Measurements from ENCODE around the gene FILIP1L. TPM values are rescaled to one million over a fixed set of nuclear protein-coding genes. Genes with fewer than 3 reads are reported as not detected.
A peak's percentile ranks its signal among the peaks of the same experiment; 100 is the strongest.

The FILIP1L gene
- total RNA-seq, 1 experiment from 2014 or later, result 15.5 TPM

- CTCF ChIA-PET, result interaction anchor here (1.9 kb wide), 1 partner anchor 206 kb away, joined by 5 read pairs; no protein-coding TSS in a partner anchor
Measured at GRCh38 chr3:100048248-100048647, 66.1 kb downstream of the FILIP1L start.

DNA sequence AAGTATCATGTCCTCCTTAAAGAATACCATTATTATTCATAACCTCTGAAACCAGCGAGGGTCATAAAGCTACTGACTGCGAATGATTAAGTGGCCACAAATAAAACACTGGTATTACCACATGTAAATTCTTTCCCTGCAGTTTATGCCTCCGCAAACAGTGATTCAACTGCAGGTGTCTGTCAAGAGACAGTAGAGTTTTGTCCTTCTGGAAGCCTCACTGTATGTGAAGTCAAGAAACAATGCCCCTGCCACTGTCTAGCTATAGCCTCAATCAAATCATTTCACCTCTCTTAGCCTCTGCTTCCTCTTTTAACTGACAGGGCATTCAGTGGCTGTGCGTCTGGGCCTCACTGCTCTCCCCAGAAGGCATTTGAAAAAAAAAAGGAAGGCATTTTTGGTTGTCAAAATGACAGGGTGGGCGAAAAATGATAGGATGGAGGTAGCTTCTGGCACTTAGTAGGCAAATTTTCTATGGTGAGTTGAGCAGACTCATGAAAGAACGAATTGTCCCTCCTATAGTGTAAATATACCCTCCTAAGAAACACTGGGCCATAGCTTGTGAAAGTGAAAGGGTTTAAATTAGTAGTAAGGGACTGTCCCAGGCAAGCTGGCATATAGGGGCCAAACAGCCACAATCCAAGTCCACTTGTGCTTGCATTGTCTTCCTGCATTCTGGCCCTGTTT, 66.7 kb downstream of the FILIP1L start:
- Histone ChIP-seq H3K4me1 (peaks cover 72% of the 10 kb centered on the region), H3K9me3 (no peaks in the 10 kb centered on the region), H3K4me3 (ENCODE audit: low read depth, low read length) (no peak overlapping the region), H3K36me3 (ENCODE audit: control insufficient read depth, insufficient read depth, low read length) (no peaks in the 10 kb centered on the region), H3K27me3 (replicated peaks; ENCODE audit: control insufficient read depth, insufficient read depth, low read length) (no peaks in the 10 kb centered on the region)
- H3K36me3 Mint-ChIP-seq (ENCODE audit: insufficient read depth, unreplicated experiment), result no peaks in the 10 kb centered on the region
- TSS peak; percentile 39 for BruUV-seq (replicated peaks)
- H3K27me3 Mint-ChIP-seq (ENCODE audit: insufficient read depth, unreplicated experiment), result no peaks in the 10 kb centered on the region
- intact Hi-C loops (cut with micrococcal nuclease; ENCODE audit: unreplicated experiment), result loop anchor here (1.0 to 5.0 kb wide), 3 partner anchors 13 to 170 kb away; no protein-coding TSS in a partner anchor
- H3K4me3 Mint-ChIP-seq (ENCODE audit: unreplicated experiment), result peak overlapping the region; percentile 35
- POLR2A ChIA-PET, result interaction anchor here (0.6 to 1.4 kb wide), 3 partner anchors 27 to 230 kb away, joined by 3 to 5 read pairs (median 3); partner anchors contain the start of gene CMSS1
- H3K4me1 Mint-ChIP-seq (ENCODE audit: low read depth, unreplicated experiment), result peaks cover 43% of the 10 kb centered on the region
- peak; percentile 69 to 74 for DNase-seq
- H3K27ac Mint-ChIP-seq (ENCODE audit: unreplicated experiment), result peak overlapping the region; percentile 86
- TF ChIP-seq, protein P1, sequence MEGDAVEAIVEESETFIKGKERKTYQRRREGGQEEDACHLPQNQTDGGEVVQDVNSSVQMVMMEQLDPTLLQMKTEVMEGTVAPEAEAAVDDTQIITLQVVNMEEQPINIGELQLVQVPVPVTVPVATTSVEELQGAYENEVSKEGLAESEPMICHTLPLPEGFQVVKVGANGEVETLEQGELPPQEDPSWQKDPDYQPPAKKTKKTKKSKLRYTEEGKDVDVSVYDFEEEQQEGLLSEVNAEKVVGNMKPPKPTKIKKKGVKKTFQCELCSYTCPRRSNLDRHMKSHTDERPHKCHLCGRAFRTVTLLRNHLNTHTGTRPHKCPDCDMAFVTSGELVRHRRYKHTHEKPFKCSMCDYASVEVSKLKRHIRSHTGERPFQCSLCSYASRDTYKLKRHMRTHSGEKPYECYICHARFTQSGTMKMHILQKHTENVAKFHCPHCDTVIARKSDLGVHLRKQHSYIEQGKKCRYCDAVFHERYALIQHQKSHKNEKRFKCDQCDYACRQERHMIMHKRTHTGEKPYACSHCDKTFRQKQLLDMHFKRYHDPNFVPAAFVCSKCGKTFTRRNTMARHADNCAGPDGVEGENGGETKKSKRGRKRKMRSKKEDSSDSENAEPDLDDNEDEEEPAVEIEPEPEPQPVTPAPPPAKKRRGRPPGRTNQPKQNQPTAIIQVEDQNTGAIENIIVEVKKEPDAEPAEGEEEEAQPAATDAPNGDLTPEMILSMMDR (IDR thresholded peaks at IDR 0.05; ENCODE audit: insufficient read depth in 1 of 2, low read depth in 1 of 2, low read length in 1 of 2, severe bottlenecking in 1 of 2, unreplicated experiment in 1 of 2), result no peak
- CTCF ChIA-PET, result interaction anchor here (0.5 to 1.9 kb wide), 4 partner anchors 14 to 443 kb away, joined by 3 to 6 read pairs (median 4); no protein-coding TSS in a partner anchor
- H3K9me3 Mint-ChIP-seq (ENCODE audit: unreplicated experiment), result no peaks in the 10 kb centered on the region

More at GRCh38 chr3:100048248-100048647, 66.1 kb downstream of the FILIP1L start:
- no peak for DNase-seq
- no peak overlapping the region for H3K4me3 Mint-ChIP-seq (ENCODE audit: unreplicated experiment)
- intact Hi-C loops (cut with micrococcal nuclease; ENCODE audit: unreplicated experiment), result loop anchor here (5.0 kb wide), 1 partner anchor 171 kb away; no protein-coding TSS in a partner anchor
- peaks cover 72% of the 10 kb centered on the region for H3K4me1 ChIP-seq
- H3K9me3 ChIP-seq, result no peaks in the 10 kb centered on the region
- H3K27me3 Mint-ChIP-seq (ENCODE audit: insufficient read depth, unreplicated experiment), result no peaks in the 10 kb centered on the region
- no peaks in the 10 kb centered on the region for H3K36me3 ChIP-seq (ENCODE audit: control insufficient read depth, insufficient read depth, low read length)
- POLR2A ChIA-PET, result interaction anchor here (1.4 kb wide), 1 partner anchor 28 kb away, joined by 3 read pairs; no protein-coding TSS in a partner anchor
- BruUV-seq (replicated peaks), result no TSS peak
- H3K4me3 ChIP-seq (ENCODE audit: low read depth, low read length), result no peak overlapping the region
- TF ChIP-seq, protein P1 (IDR thresholded peaks at IDR 0.05; ENCODE audit: insufficient read depth in 1 of 2, low read depth in 1 of 2, low read length in 1 of 2, severe bottlenecking in 1 of 2, unreplicated experiment in 1 of 2), result no peak
- H3K36me3 Mint-ChIP-seq (ENCODE audit: insufficient read depth, unreplicated experiment), result no peaks in the 10 kb centered on the region
- no peaks in the 10 kb centered on the region for H3K27me3 ChIP-seq (replicated peaks; ENCODE audit: control insufficient read depth, insufficient read depth, low read length)
- no peaks in the 10 kb centered on the region for H3K9me3 Mint-ChIP-seq (ENCODE audit: unreplicated experiment)
- H3K4me1 Mint-ChIP-seq (ENCODE audit: low read depth, unreplicated experiment), result peaks cover 43% of the 10 kb centered on the region
- H3K27ac Mint-ChIP-seq (ENCODE audit: unreplicated experiment), result peak overlapping the region; percentile 86

GRCh38 chr3:100046986-100047385, 67.3 kb downstream of the FILIP1L start:
- intact Hi-C loops (cut with micrococcal nuclease; ENCODE audit: unreplicated experiment), result loop anchor here (1.0 to 5.0 kb wide), 4 partner anchors 7 to 170 kb away; no protein-coding TSS in a partner anchor
- ChIA-PET POLR2A (interaction anchor here (0.6 to 1.4 kb wide), 4 partner anchors 27 to 229 kb away, joined by 3 to 5 read pairs (median 3); partner anchors contain the start of gene CMSS1), CTCF (interaction anchor here (0.8 to 1.0 kb wide), 2 partner anchors 14 to 34 kb away, joined by 3 read pairs; no protein-coding TSS in a partner anchor)
- no peaks in the 10 kb centered on the region for H3K36me3 ChIP-seq (ENCODE audit: control insufficient read depth, insufficient read depth, low read length)
- H3K4me3 ChIP-seq (ENCODE audit: low read depth, low read length), result no peak overlapping the region
- DNase-seq, result no peak
- H3K27me3 Mint-ChIP-seq (ENCODE audit: insufficient read depth, unreplicated experiment), result no peaks in the 10 kb centered on the region
- peaks cover 49% of the 10 kb centered on the region for H3K4me1 Mint-ChIP-seq (ENCODE audit: low read depth, unreplicated experiment)
- no peaks in the 10 kb centered on the region for H3K9me3 ChIP-seq
- BruUV-seq (replicated peaks), result TSS peak; percentile 72
- no peaks in the 10 kb centered on the region for H3K27me3 ChIP-seq (replicated peaks; ENCODE audit: control insufficient read depth, insufficient read depth, low read length)
- peak overlapping the region; percentile 35 for H3K4me3 Mint-ChIP-seq (ENCODE audit: unreplicated experiment)
- TF ChIP-seq, protein P1 (IDR thresholded peaks at IDR 0.05; ENCODE audit: insufficient read depth in 1 of 2, low read depth in 1 of 2, low read length in 1 of 2, severe bottlenecking in 1 of 2, unreplicated experiment in 1 of 2), result no peak
- no peaks in the 10 kb centered on the region for H3K9me3 Mint-ChIP-seq (ENCODE audit: unreplicated experiment)
- H3K27ac Mint-ChIP-seq (ENCODE audit: unreplicated experiment), result peak overlapping the region; percentile 86
- no peaks in the 10 kb centered on the region for H3K36me3 Mint-ChIP-seq (ENCODE audit: insufficient read depth, unreplicated experiment)
- H3K4me1 ChIP-seq, result peaks cover 72% of the 10 kb centered on the region
